ENCODE results near the gene SLC7A6. TPM values are rescaled to one million over a fixed set of nuclear protein-coding genes. Genes with fewer than 3 reads are reported as not detected.

SLC7A6 gene
- total and polyA plus RNA-seq, 5 donors from 2014 or later = 10.7 to 141 (median 18.8) TPM

- Histone ChIP-seq H3K9me3 (ENCODE audit: control insufficient read depth in 2 of 2, low read length in 2 of 2) (no peaks in the 10 kb centered on the region), H3K36me3 (ENCODE audit: control insufficient read depth, insufficient read depth, low read length) (peaks cover 49% of the 10 kb centered on the region), H3K27ac (ENCODE audit: insufficient read depth, low read length, poor library complexity, severe bottlenecking) (peak overlapping the region; percentile 24), H3K4me1 (ENCODE audit: control insufficient read depth, insufficient read depth, low read length, poor library complexity, severe bottlenecking) (peaks cover 25% of the 10 kb centered on the region), H3K27me3 (ENCODE audit: control insufficient read depth, insufficient read depth, low read length) (no peaks in the 10 kb centered on the region), H3K4me3 (ENCODE audit: low read depth, low read length) (no peak overlapping the region)
- Mint-ChIP-seq H3K9me3 (no peaks in the 10 kb centered on the region), H3K36me3 (peaks cover 16% of the 10 kb centered on the region), H3K4me1 (peaks cover 22 to 44% (median 30%) of the 10 kb centered on the region in 4 donors), H3K27me3 (no peaks in the 10 kb centered on the region), H3K27ac (peak overlapping the region in 2 of 3 donors; percentile 54 to 76), H3K4me3 (no peak overlapping the region)
- ATAC-seq (ENCODE audit: low read depth in 2 of 2) (no peak), DNase-seq (no peak)
Measured at GRCh38 chr16:68226116-68226515, 38.2 kb upstream of the SLC7A6 start.

GRCh38 chr16:68227183-68227793 lies 37.0 kb upstream of the SLC7A6 start:
- H3K36me3 ChIP-seq (ENCODE audit: control insufficient read depth, insufficient read depth, low read length) = peaks cover 39% of the 10 kb centered on the region
- H3K27me3 ChIP-seq (ENCODE audit: control insufficient read depth, insufficient read depth, low read length) = no peaks in the 10 kb centered on the region
- peak overlapping the region in 1 of 4 donors; percentile 44 for H3K4me3 Mint-ChIP-seq
- H3K27ac ChIP-seq (ENCODE audit: insufficient read depth, low read length, poor library complexity, severe bottlenecking) = peak overlapping the region; percentile 24
- H3K4me3 ChIP-seq (ENCODE audit: low read depth, low read length) = peak overlapping the region; percentile 21
- DNase-seq (peak in 1 of 3 donors; percentile 60), ATAC-seq (ENCODE audit: low read depth in 2 of 2) (peak; percentile 32 to 38)
- peaks cover 25% of the 10 kb centered on the region for H3K4me1 ChIP-seq (ENCODE audit: control insufficient read depth, insufficient read depth, low read length, poor library complexity, severe bottlenecking)
- H3K4me1 Mint-ChIP-seq = peaks cover 20 to 44% (median 30%) of the 10 kb centered on the region in 4 donors
- H3K36me3 Mint-ChIP-seq = peaks cover 12% of the 10 kb centered on the region
- H3K9me3 Mint-ChIP-seq = no peaks in the 10 kb centered on the region
- H3K27me3 Mint-ChIP-seq = no peaks in the 10 kb centered on the region
- peak overlapping the region; percentile 73 to 94 (median 78) for H3K27ac Mint-ChIP-seq
- no peaks in the 10 kb centered on the region for H3K9me3 ChIP-seq (ENCODE audit: control insufficient read depth in 2 of 2, low read length in 2 of 2)

DNA sequence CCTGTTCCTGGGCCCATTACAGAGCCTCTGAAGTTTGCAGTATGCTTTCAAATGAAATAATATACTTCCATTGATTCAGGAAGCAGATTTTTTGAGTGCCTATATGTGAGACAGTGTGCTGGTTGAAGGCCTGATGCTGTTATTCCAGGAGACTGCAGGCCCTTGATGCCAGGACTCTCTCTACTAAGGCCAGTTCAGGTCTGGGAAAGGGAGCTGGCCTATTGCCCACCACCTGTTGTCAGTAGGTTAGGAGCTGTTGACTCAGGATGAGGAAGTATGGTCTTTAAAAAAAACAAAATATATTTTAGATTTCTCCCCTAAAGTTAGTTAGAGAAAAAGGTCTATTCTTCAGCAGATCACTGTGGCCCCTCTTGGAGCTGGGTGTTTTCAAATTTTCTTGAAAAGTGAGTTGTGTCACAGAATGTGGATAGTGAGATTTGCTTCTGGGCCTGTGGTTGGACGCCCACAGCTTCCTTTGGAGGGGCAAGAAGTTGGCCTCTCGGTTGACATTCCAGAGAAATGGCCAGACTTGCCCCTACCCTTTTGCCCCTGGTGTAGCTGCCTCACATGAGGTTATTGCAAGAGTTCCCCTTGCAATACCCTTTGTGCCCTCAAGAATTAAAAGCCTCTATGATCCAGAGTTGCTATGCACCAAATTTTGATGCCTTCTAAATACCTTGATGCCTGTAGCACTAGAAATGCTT lies 36.3 kb upstream of the SLC7A6 start:
- peak overlapping the region in 2 of 4 donors; percentile 8 to 43 for H3K4me3 Mint-ChIP-seq
- Histone ChIP-seq H3K4me3 (ENCODE audit: low read depth, low read length) (no peak overlapping the region), H3K36me3 (ENCODE audit: control insufficient read depth, insufficient read depth, low read length) (peaks cover 37% of the 10 kb centered on the region), H3K4me1 (ENCODE audit: control insufficient read depth, insufficient read depth, low read length, poor library complexity, severe bottlenecking) (peaks cover 25% of the 10 kb centered on the region), H3K27me3 (ENCODE audit: control insufficient read depth, insufficient read depth, low read length) (no peaks in the 10 kb centered on the region), H3K9me3 (ENCODE audit: control insufficient read depth in 2 of 2, low read length in 2 of 2) (no peaks in the 10 kb centered on the region), H3K27ac (ENCODE audit: insufficient read depth, low read length, poor library complexity, severe bottlenecking) (no peak overlapping the region)
- H3K27ac Mint-ChIP-seq = peak overlapping the region; percentile 55 to 94 (median 78)
- peaks cover 12% of the 10 kb centered on the region for H3K36me3 Mint-ChIP-seq
- H3K27me3 Mint-ChIP-seq = no peaks in the 10 kb centered on the region
- H3K9me3 Mint-ChIP-seq = no peaks in the 10 kb centered on the region
- no peak for ATAC-seq (ENCODE audit: low read depth in 2 of 2)
- H3K4me1 Mint-ChIP-seq = peaks cover 20 to 41% (median 26%) of the 10 kb centered on the region in 4 donors
- DNase-seq = no peak

DNA sequence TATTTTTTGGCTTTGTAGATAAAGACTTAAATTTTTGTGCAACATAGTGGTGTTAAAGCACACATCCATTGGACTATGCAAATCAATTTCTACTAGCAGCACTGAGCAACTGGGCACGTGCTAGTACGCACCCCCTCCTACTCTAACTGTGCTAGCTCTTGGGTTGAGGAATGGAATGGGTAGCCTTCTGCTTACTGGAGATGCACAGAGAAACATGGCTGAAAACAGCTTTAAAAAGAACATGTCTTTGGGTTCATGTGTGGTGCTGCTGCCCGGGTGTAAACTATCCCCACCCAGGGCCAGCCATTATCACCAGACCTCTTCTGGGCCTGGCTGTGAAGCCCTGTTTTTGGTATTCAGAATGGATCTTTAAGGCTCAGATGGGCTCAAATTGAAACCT lies 35.7 kb upstream of the SLC7A6 start:
- no peak overlapping the region for H3K4me3 ChIP-seq (ENCODE audit: low read depth, low read length)
- H3K36me3 ChIP-seq (ENCODE audit: control insufficient read depth, insufficient read depth, low read length) = peaks cover 37% of the 10 kb centered on the region
- Mint-ChIP-seq H3K27me3 (no peaks in the 10 kb centered on the region), H3K4me1 (peaks cover 20 to 41% (median 27%) of the 10 kb centered on the region in 4 donors), H3K27ac (peak overlapping the region in 2 of 3 donors; percentile 20 to 78), H3K9me3 (no peaks in the 10 kb centered on the region), H3K4me3 (no peak overlapping the region), H3K36me3 (peaks cover 12% of the 10 kb centered on the region)
- ATAC-seq (ENCODE audit: low read depth in 2 of 2) = no peak
- no peaks in the 10 kb centered on the region for H3K27me3 ChIP-seq (ENCODE audit: control insufficient read depth, insufficient read depth, low read length)
- H3K9me3 ChIP-seq (ENCODE audit: control insufficient read depth in 2 of 2, low read length in 2 of 2) = no peaks in the 10 kb centered on the region
- peak overlapping the region; percentile 6 for H3K27ac ChIP-seq (ENCODE audit: insufficient read depth, low read length, poor library complexity, severe bottlenecking)
- H3K4me1 ChIP-seq (ENCODE audit: control insufficient read depth, insufficient read depth, low read length, poor library complexity, severe bottlenecking) = peaks cover 25% of the 10 kb centered on the region
- no peak for DNase-seq

GRCh38 chr16:68229431-68230175 lies 34.7 kb upstream of the SLC7A6 start:
- Mint-ChIP-seq H3K4me1 (peaks cover 20 to 43% (median 28%) of the 10 kb centered on the region in 4 donors), H3K27ac (peak overlapping the region in 2 of 3 donors; percentile 68 to 78), H3K9me3 (no peaks in the 10 kb centered on the region), H3K4me3 (peak overlapping the region in 3 of 4 donors; percentile 1 to 55 (median 3)), H3K27me3 (no peaks in the 10 kb centered on the region), H3K36me3 (peaks cover 12% of the 10 kb centered on the region)
- Histone ChIP-seq H3K4me1 (ENCODE audit: control insufficient read depth, insufficient read depth, low read length, poor library complexity, severe bottlenecking) (peaks cover 25% of the 10 kb centered on the region), H3K27ac (ENCODE audit: insufficient read depth, low read length, poor library complexity, severe bottlenecking) (no peak overlapping the region), H3K9me3 (ENCODE audit: control insufficient read depth in 2 of 2, low read length in 2 of 2) (no peaks in the 10 kb centered on the region), H3K36me3 (ENCODE audit: control insufficient read depth, insufficient read depth, low read length) (peaks cover 37% of the 10 kb centered on the region), H3K4me3 (ENCODE audit: low read depth, low read length) (no peak overlapping the region), H3K27me3 (ENCODE audit: control insufficient read depth, insufficient read depth, low read length) (no peaks in the 10 kb centered on the region)
- no peak for ATAC-seq (ENCODE audit: low read depth in 2 of 2)
- peak in 2 of 3 donors; percentile 55 to 58 for DNase-seq

- peaks cover 17 to 45% (median 29%) of the 10 kb centered on the region in 4 donors for H3K4me1 Mint-ChIP-seq
- H3K36me3 Mint-ChIP-seq = peaks cover 10% of the 10 kb centered on the region
- DNase-seq (no peak), ATAC-seq (ENCODE audit: low read depth in 2 of 2) (no peak)
- H3K27ac ChIP-seq (ENCODE audit: insufficient read depth, low read length, poor library complexity, severe bottlenecking) = no peak overlapping the region
- H3K4me1 ChIP-seq (ENCODE audit: control insufficient read depth, insufficient read depth, low read length, poor library complexity, severe bottlenecking) = peaks cover 25% of the 10 kb centered on the region
- H3K27me3 Mint-ChIP-seq = no peaks in the 10 kb centered on the region
- H3K27me3 ChIP-seq (ENCODE audit: control insufficient read depth, insufficient read depth, low read length) = no peaks in the 10 kb centered on the region
- H3K9me3 ChIP-seq (ENCODE audit: control insufficient read depth in 2 of 2, low read length in 2 of 2) = no peaks in the 10 kb centered on the region
- H3K4me3 ChIP-seq (ENCODE audit: low read depth, low read length) = no peak overlapping the region
- H3K9me3 Mint-ChIP-seq = no peaks in the 10 kb centered on the region
- no peak overlapping the region for H3K27ac Mint-ChIP-seq
- H3K36me3 ChIP-seq (ENCODE audit: control insufficient read depth, insufficient read depth, low read length) = peaks cover 35% of the 10 kb centered on the region
- H3K4me3 Mint-ChIP-seq = no peak overlapping the region
Measured at GRCh38 chr16:68230176-68230571, 34.2 kb upstream of the SLC7A6 start.

GRCh38 chr16:68230956-68231355 lies 33.4 kb upstream of the SLC7A6 start:
- Mint-ChIP-seq H3K27me3 (no peaks in the 10 kb centered on the region), H3K4me3 (peak overlapping the region in 2 of 4 donors; percentile 63 to 83), H3K27ac (no peak overlapping the region), H3K36me3 (peaks cover 8% of the 10 kb centered on the region), H3K4me1 (peaks cover 9 to 37% (median 24%) of the 10 kb centered on the region in 4 donors), H3K9me3 (no peaks in the 10 kb centered on the region)
- no peaks in the 10 kb centered on the region for H3K27me3 ChIP-seq (ENCODE audit: control insufficient read depth, insufficient read depth, low read length)
- no peak overlapping the region for H3K4me3 ChIP-seq (ENCODE audit: low read depth, low read length)
- no peak overlapping the region for H3K27ac ChIP-seq (ENCODE audit: insufficient read depth, low read length, poor library complexity, severe bottlenecking)
- no peaks in the 10 kb centered on the region for H3K9me3 ChIP-seq (ENCODE audit: control insufficient read depth in 2 of 2, low read length in 2 of 2)
- no peak for DNase-seq
- peaks cover 31% of the 10 kb centered on the region for H3K36me3 ChIP-seq (ENCODE audit: control insufficient read depth, insufficient read depth, low read length)
- no peak for ATAC-seq (ENCODE audit: low read depth in 2 of 2)
- H3K4me1 ChIP-seq (ENCODE audit: control insufficient read depth, insufficient read depth, low read length, poor library complexity, severe bottlenecking) = peaks cover 26% of the 10 kb centered on the region

All from CD4-positive, CD25-positive, alpha-beta regulatory T cell (primary cell).